IMR-90 (cell line): Measurements from ENCODE around the gene CD55.

Source experiments
- BHLHE40 ChIP-seq: fragments of 150-350 bp; IDR thresholded peaks from 2 replicates; pipeline ENCODE4 v1.6.1; 2016; ENCODE audit warnings: mild to moderate bottlenecking, low read depth, low read length
- CEBPB ChIP-seq: IDR thresholded peaks from 2 replicates; pipeline ENCODE4 v1.6.1; 2012; ENCODE audit warnings: low read depth, low read length, improper control_type of control experiment
- CHD1 ChIP-seq: IDR thresholded peaks from 2 replicates; pipeline ENCODE4 v1.6.1; 2012; ENCODE audit warnings: low read depth, low read length, improper control_type of control experiment
- CTCF ChIP-seq: conservative IDR thresholded peaks from 2 replicates; pipeline ENCODE4 v1.5.1; 2012; ENCODE audit warnings: mild to moderate bottlenecking, low read depth, low read length, improper control_type of control experiment
- ELK1 ChIP-seq: fragments of 150-350 bp; IDR thresholded peaks from 2 replicates; pipeline ENCODE4 v1.6.1; 2016; ENCODE audit warnings: low read depth, mild to moderate bottlenecking, low read length, moderate library complexity, borderline replicate concordance
- FOS ChIP-seq: fragments of 150-350 bp; IDR thresholded peaks from 2 replicates; pipeline ENCODE4 v1.6.1; 2016; ENCODE audit warnings: low read depth, low read length
- MAFK ChIP-seq: IDR thresholded peaks from 2 replicates; pipeline ENCODE4 v1.6.1; 2012; ENCODE audit warnings: low read depth, low read length, improper control_type of control experiment
- MAZ ChIP-seq: IDR thresholded peaks from 2 replicates; pipeline ENCODE4 v1.6.1; 2012; ENCODE audit warnings: low read depth, mild to moderate bottlenecking, low read length, improper control_type of control experiment, moderate library complexity, borderline replicate concordance
- POLR2A ChIP-seq: IDR thresholded peaks from 2 replicates; pipeline ENCODE4 v1.6.1; 2012; ENCODE audit warnings: mild to moderate bottlenecking, low read depth, low read length
- RAD21 ChIP-seq: IDR thresholded peaks from 2 replicates; pipeline ENCODE4 v1.6.1; 2012; ENCODE audit warnings: low read length, improper control_type of control experiment
- RFX5 ChIP-seq: IDR thresholded peaks from 2 replicates; pipeline ENCODE4 v1.8.0; 2012; ENCODE audit warnings: low read depth, mild to moderate bottlenecking, low read length, moderate library complexity
- SMC3 ChIP-seq: fragments of 150-350 bp; IDR thresholded peaks from 2 replicates; pipeline ENCODE4 v1.6.1; 2016; ENCODE audit warnings: low read depth, mild to moderate bottlenecking, antibody characterized with exemption, low read length, moderate library complexity
- TF ChIP-seq, protein P1 (sequence below): fragments of 150-350 bp; IDR thresholded peaks from 2 replicates; pipeline ENCODE4 v1.6.1; 2017; ENCODE audit warnings: mild to moderate bottlenecking, antibody characterized with exemption, low read length, low read depth

DNA sequence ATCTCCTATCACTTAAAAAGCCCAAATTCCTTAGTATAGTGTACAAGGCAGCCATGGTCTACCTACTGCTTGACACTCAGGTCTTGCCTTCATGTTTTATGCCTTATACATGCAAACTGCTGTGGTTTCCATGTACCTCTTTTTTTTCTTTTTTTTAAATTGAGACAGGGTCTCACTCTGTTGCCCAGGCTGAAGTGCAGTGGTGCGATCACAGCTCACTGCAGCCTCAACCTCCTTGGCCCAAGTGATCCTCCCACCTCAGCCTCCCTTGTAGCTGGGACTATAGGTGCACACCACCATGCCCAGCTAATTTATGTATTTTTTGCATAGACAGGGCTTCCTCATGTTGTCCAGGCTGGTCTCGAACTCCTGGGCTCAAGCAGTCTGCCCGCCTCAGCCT lies 8.0 kb downstream of the CD55 start:
- TF ChIP-seq SMC3 (no peak), CTCF (no peak), POLR2A (no peak), RAD21 (no peak), CEBPB (no peak), MAFK (no peak), BHLHE40 (no peak), ELK1 (no peak), FOS (no peak), MAZ (no peak), CHD1 (no peak), RFX5 (no peak)
- TF ChIP-seq, protein P1, sequence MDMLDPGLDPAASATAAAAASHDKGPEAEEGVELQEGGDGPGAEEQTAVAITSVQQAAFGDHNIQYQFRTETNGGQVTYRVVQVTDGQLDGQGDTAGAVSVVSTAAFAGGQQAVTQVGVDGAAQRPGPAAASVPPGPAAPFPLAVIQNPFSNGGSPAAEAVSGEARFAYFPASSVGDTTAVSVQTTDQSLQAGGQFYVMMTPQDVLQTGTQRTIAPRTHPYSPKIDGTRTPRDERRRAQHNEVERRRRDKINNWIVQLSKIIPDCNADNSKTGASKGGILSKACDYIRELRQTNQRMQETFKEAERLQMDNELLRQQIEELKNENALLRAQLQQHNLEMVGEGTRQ = no peak
